CD4-positive, alpha-beta T cell treated with Interleukin-6 at 100 ng/mL for 8 hours (primary cell): Measurements from ENCODE around the gene LRRC26.
A peak's percentile ranks its signal among the peaks of the same experiment; 100 is the strongest.

Experiments
- DNase-seq: peaks from one replicate; pipeline ENCODE4 v3.0.0-alpha.2; 2020; ENCODE audit warnings: mixed read lengths, low spot score

The LRRC26 gene, protein sequence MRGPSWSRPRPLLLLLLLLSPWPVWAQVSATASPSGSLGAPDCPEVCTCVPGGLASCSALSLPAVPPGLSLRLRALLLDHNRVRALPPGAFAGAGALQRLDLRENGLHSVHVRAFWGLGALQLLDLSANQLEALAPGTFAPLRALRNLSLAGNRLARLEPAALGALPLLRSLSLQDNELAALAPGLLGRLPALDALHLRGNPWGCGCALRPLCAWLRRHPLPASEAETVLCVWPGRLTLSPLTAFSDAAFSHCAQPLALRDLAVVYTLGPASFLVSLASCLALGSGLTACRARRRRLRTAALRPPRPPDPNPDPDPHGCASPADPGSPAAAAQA

DNA sequence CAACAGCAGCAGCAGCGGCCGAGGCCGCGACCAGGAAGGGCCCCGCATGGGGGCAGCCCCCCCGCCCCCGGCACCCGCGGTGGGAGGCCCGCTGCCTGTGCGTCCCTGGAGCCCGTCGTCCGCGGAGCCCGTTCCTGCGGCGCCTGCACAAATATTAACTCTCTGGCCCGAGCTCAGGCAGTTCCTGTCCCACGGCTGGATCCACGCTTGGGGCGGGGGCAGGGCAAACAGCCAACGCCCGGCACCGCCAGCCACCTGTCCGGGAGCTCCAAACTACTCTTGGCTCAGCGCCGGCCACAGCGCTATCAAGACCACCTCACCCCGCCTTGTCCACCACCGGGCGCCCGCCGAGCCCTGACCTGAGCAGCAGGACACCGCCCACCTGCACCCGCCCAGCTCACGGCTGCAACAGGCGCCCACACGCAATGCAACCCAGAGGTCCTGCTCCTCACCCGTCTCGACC, at the start of gene LRRC26:
LRRC26 (minus strand) TSS at position 156 of the 463 bp plus-strand sequence; CDS start at position 48, 108 bp downstream.
- DNase-seq = no peak

DNA sequence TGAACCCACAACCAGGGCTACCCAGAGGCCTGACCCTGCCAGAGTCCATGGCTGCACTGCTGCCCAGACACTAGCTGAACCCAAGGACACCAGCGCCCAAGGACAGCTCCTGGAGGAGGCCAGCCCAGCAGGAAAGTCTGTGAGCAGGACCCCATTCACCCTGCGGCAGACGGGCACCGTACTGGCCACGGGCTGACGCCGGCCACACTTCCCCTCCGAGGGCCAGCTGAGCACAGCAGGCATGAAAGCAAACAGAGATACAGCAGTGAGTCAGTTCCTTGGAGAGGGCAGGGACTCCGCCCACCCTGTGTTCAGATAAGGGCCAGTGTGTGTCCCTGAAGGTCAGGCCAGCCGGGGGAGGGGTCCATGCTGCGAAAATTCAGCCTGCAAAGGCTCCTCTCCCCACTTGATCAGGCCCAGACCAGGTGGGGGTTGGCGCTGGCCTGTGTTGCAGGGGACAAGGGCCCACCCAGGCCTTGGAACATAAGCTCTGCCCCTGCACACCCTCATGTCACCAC, 49.0 kb upstream of the LRRC26 start:
- DNase-seq = no peak

DNA sequence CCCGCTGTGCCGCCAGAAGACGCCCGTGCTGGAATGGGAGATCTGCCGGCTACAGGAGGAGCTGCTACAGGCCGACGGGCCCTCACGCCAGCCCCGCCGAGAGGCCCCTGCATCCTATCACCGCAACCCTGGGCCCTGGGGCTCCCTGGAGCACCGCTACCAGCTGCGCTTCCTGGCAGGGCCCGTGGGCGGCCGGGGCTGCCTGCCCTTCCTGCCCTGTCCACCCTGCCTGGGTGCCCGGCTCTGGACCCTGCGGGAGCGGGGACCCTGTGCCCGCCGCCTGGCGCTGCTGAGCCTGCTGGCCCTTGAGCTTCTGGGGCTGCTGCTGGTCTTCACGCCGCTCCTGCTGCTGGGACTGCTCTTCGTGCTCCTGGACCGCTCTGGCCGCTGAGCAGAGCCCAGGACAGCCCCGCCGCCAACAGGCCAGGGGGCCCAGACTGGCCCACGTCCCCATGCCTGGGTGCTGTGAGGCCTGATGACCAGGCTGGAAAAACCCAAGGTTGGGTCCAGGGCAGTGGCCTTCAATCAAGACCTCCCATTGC, 48.4 kb upstream of the LRRC26 start:
- no peak for DNase-seq

DNA sequence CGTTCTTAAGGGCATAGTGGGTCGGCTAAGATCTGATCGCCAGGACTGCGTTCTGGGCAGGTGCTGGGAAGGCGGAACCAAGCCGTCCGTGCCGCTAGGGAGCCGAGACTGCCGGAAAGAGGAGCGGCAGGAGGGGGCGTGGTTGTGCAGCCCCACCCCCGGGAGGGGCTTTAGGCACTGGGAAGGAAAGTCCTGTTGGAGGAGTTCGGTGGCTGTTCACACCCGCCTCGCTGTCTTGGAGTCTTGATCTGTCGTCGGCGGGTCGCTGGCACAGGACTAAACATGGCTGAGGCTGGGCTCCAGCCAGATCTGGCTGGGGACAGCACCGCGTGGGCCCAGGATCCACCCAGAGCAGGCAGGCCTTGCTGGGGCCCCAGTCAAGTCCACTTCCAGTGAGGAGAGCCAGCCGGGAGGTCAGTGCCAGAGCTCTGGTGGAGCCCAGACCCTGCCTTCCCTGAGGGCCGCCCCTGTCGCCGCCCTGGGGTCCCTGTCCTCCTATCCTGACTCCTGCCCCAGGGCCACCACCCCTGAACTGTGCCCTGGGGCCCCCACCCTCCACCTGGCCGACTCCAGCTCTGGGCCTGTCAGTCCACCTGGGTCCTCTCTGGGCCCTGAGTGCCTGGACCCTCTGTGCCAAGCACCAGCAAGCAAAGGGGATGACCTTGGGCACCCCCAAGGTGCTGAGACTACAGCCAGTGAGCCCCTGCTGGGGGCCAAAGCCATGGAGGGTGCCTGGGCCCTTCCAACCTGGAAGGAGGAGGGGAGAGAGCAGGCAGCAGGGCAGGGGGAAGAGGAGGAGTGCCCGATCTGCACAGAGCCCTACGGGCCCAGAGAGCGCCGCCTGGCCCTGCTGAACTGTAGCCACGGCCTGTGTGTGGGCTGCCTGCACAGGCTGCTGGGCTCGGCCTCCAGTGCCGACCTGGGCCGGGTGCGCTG, 47.7 kb upstream of the LRRC26 start:
- no peak for DNase-seq

DNA sequence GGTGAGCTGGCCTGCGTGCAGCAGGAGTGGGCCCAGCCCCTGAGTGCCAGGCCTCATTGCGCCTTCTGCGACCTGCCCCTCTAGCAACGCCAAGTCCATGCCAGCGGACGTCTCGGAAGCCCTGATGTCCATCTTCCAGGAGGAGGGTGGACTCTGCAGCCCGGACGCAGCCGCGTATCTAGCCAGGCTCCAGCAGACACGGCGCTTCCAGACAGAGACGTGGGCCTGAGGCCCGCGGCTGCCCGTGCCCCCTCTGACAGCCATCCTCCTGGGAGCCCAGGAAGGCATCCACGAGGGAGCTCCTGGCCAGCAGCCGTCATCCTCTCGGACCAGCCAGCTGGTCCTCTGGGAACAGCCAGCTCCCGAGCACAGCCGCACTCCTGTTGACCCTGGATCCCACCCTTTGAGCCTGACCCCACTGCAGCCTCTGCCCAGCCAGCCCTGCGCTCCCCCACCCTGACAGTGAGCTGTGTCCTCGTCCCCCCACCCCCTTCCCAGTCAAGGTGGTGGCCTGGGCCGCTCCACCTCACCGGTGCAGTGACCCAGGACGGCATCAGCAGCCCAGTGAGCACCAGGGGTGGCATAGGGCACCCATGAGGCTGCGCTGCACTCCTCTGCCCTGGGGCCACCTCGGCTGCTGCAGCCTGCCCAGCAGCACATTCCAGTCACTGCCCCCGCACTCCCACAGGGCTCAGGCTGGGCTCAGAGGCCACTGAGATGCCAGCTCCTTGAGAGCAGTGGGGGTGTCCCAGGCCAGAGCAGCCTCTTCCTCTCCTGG, 46.5 kb upstream of the LRRC26 start:
- no peak for DNase-seq

DNA sequence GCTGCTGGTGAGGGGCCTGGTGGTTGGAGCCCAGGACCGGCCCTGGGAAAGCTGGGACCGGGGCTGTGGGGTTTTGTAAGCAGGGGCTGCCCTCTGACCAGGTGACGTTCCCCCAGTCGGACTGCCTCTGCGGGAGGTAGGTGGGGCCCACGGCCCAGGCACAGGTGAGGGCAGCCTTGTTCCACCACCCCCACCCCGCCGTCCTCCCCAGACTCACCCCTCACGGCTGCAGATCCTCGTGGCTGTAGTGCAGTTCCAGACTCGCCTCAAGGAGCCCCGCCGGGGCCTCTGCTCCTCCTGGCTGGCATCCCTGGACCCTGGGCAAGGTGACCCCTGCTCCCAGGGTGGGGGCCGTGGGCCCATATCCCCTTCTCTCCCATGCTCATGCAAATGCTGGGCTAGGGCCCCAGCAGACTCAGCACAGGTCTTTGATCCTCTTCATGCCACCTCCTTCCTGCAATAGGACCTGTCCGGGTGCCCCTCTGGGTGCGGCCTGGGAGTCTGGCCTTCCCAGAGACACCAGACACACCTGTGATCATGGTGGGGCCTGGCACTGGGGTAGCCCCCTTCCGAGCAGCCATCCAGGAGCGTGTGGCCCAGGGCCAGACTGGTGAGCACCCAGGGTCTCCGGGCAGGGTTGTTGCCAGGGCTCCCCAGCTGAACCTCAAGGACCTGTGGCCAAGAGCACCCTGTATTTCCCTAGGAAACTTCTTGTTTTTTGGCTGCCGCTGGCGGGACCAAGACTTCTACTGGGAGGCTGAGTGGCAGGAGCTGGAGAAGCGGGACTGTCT, 45.5 kb upstream of the LRRC26 start:
- DNase-seq = no peak

DNA sequence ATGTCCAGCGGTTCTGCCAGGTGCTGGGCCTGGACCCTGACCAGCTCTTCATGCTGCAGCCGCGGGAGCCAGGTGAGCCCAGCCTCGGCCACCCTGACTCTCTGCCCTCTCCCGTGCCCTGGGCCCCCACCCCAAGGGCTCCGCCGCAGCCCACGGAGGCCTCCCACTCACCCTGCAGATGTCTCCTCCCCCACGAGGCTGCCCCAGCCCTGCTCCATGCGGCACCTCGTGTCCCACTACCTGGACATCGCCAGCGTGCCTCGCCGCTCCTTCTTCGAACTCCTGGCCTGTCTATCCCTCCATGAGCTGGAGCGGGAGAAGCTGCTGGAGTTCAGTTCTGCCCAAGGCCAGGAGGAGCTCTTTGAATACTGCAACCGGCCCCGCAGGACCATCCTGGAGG, 44.8 kb upstream of the LRRC26 start:
- DNase-seq = no peak

DNA sequence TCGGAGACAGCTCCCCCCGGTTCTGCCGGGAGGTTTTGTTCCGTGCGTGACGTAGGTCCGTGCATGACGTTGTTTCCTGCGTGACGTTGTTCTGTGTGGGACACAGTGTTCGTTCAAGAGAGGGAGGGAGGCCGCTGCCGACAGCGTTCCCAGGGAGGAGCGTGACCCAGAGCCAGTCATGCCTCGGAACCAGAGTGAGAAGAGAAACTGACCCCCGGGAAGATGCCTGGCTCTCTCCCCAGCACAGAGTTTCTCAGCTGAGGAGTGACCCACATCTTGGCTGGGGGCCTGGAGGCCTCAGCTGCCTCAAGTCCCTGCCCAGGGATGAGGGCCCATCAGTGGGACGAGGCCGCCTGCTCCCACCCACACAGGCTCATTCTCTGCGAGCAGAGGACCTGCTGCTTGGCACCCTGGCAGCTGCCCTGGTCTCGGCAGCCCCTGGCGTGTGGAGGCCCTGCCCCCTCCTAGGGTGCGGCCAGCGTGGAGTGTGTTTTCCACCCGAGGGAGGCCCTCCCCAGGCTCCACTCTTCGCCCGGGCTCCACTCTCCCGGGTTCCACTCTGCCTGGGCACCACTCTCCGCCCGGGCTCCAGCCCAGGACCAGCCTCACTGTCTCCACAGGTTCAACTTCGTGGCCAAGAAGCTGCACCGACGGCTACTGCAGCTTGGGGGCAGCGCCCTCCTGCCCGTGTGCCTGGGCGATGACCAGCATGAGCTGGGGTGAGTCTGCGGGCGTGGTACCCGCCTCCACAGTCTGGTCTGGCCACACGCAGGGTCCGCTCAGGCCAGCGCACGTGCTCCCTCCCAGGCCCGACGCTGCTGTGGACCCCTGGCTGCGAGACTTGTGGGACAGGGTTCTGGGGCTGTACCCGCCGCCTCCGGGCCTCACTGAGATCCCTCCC, 43.6 kb upstream of the LRRC26 start:
- no peak for DNase-seq

DNA sequence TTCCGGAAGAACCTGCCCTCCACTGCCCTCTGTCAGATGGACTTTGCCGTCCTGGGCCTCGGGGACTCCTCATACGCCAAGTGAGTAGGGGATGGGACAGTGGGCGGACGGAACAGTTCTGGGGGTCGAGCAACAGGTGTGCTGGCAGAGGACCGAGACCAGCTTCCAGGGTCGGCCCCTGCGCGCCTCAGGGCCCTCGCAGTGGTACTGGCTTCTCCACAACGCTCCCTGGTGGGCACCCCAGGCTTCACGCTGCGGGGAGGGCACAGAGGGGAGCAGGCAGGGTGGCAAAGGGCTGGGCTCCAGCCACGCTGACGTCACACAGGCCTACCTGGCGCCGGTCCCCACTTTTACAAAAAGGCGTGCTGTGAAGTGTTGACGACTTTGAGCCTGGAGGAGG, 42.7 kb upstream of the LRRC26 start:
- no peak for DNase-seq

DNA sequence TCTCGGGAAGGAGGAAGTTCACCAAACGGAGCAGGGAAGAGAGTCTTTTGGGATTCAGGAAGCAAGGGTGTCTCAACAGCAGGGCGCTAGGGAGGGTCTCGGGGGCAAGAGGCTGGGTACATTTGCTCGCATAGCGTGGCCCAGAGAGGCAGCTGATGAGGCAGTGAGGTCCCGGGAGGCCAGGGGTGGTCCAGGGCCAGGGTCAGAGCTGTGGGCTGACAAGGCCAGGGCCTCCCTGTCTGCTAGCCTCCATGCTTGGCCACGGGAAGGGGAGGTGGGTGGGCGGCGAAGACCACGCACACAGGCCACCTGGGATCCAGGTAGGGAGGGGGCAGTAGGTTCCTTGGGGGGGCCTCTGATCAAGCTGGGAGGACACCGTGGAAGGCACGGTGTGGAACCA, 41.7 kb upstream of the LRRC26 start:
- no peak for DNase-seq

DNA sequence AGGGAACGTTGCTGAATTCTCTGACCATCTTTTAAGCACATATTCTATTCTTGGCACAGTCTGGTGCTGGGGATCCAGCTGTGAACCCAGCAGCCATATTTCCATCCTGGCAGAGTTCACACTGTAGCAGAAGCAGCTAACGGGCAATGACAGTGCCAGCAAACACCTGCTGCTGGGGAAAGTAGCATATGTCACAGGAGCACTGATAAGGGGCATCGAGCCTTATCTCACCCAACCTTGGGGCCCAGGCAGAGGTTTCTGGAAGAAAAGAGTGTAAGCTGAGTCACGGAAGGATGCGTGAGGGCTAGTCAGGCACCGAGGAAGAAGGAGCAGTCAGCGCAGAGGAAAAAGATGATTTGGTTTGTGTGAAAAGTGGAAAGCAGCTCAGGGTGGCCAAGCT, 36.8 kb upstream of the LRRC26 start:
- no peak for DNase-seq

DNA sequence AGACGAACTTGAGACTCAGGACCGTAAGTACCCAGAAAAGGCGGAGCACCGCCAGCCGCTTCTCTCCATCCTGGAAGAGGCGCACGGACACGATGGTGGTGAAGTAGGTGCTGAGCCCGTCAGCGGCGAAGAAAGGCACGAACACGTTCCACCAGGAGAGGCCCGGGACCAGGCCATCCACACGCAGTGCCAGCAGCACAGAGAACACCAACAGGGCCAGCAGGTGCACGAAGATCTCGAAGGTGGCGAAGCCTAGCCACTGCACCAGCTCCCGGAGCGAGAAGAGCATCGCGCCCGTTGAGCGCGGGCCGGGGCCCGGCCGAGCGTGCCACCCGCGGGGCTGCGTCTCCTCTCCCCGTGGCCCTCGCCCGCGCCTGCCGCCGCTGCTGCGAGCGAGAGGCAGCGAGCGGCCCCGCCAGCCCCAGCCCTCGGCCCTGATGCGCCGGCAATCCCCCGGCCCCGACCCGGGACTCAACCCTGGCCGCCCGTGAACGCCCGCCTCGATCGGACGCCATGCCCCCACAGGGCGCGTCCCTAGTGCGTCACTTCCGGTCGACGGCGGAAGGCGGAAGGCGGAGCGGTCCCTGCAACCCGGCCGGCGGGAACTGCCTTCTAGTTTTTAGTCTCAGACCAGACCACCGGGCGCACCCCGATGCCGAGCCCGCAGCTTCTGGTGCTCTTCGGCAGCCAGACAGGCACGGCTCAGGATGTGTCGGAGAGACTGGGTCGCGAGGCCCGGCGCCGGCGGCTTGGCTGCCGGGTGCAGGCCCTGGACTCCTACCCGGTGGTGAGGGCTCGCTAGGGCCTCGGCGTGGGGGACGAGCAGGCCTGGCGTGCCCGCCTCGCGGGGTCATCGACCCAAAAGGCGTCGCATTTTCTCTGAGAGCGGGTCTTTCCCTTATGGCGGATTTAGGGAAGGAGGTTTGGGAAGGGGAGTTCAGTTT, 35.5 kb upstream of the LRRC26 start, which contains the start of the genes NDOR1 and TMEM203:
NDOR1 (plus strand) TSS at position 575 of the 944 bp plus-strand sequence; CDS start at position 653, 78 bp downstream.
TMEM203 (minus strand) TSS at position 523 of the 944 bp plus-strand sequence; CDS start at position 289, 234 bp downstream.
- DNase-seq = peak; percentile 88

DNA sequence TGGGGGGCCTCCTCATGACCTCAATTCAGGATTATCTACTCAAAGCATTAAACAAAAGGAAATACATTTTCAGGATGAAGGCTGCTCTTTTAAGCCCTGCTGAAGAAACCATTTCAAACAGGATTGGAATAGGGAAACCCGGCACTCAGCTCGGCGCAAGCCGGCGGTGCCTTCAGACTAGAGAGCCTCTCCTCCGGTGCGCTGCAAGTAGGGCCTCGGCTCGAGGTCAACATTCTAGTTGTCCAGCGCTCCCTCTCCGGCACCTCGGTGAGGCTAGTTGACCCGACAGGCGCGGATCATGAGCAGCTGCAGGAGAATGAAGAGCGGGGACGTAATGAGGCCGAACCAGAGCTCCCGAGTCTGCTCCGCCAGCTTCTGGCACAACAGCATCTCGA, 34.9 kb upstream of the LRRC26 start:
- DNase-seq = no peak

DNA sequence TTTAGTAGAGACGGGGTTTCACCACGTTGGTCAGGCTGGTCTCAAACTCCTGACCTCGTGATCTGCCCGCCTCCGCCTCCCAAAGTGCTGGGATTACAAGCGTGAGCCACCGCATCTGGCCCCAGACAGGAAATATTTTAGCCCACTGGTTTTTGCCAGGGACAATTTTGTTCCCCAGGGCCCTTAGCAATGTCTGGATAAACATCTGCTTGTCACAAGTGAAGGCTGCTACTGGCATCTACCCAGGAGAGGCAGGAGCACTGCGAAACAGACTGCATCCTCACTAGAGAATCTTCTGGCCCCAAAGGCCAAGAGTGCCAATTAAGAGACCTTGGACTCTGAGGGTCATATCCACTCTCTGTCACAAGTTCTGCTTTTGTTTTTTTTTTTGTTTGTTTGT, 33.1 kb upstream of the LRRC26 start:
- DNase-seq = no peak

DNA sequence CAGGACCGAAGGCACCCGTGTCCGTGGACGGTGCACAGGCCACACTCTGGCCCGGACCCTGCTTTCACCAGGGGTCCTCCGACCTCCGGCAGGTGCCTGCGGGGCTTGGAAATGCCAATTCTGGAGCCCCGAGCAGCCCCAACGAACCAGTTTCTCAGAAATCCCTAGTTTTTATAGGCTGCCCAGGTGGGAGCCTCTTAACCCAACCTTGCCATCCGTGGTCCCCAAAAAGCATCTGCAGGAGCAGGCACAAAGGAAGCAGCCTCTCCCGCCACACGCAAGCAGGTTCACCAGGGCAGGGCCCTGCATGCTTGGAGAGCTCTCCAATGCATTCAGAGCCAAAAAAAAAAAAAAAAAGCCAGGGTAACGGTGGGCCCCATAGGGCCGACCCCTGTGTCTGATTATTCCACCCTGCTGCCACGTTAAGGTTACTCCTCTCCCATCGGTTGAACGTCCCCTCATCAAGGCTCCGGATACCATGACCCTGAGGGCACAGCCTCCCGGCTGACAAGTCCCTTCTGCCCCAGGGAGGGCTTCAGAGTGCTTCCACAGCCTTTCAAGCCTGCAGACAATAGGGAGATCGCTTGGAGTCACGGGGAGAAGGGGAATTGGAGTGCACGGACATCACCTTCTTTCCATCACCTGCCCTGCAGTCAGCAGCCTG, 31.5 kb upstream of the LRRC26 start:
- DNase-seq = no peak

DNA sequence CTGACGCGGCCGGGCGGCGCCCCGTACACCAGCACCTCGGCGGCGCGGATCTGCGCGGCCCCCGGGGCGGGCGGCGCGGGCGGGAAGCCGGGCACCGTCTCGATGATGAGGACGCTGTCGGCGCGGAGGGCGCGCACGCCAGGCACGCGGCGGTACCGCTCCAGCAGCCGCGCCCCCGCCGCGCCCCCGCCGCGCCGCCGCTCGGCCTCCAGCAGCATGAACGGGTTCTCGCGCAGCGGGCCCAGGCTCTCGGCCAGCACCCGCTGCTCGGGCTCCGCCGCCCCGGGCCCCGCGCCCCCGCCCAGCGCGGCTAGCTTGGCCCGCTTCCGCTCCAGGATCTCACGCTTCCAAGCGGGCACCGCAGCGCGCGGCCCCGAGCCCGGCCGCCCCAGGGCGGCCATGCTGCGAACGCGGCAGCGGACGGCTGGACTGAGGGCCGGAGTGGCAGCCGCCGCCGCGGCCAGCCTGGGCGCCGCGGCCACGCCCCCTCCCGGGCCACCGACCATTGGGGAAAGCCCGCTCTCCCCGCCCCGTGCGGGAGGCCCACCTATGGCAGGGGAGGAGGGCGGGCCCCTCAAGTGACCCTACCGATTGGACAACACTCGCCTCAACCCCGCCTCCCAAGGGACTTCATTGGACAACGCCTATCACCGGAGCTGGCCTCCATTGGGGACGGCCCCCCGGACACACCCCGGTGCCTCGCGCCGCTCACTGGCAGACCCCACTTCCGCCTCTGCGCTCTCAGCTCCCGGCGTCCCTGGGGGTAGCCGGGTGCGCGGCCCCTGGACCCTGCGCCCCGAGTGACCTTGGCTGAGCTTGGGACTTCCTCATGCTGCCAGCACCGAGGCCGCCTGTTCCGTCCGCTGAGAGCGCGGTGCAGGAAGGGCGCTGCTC, 30.7 kb upstream of the LRRC26 start, which contains the start of gene TPRN:
TPRN (minus strand) TSS at position 431 of the 894 bp plus-strand sequence; CDS start at position 401, 30 bp downstream.
- peak; percentile 98 for DNase-seq
